DMS 273 (cell line): ENCODE results near the gene MUC2.
"Not testable (repeated sequence)": the region's sequence is repeated elsewhere in the genome, so short reads cannot be mapped to it uniquely, and the experiment has no call there.

Source experiments
- DNase-seq: peaks from one replicate; lab custom pipeline; 2025; ENCODE audit not compliant: unreplicated experiment; lab: John Stamatoyannopoulos, UW

The MUC2 gene

DNA sequence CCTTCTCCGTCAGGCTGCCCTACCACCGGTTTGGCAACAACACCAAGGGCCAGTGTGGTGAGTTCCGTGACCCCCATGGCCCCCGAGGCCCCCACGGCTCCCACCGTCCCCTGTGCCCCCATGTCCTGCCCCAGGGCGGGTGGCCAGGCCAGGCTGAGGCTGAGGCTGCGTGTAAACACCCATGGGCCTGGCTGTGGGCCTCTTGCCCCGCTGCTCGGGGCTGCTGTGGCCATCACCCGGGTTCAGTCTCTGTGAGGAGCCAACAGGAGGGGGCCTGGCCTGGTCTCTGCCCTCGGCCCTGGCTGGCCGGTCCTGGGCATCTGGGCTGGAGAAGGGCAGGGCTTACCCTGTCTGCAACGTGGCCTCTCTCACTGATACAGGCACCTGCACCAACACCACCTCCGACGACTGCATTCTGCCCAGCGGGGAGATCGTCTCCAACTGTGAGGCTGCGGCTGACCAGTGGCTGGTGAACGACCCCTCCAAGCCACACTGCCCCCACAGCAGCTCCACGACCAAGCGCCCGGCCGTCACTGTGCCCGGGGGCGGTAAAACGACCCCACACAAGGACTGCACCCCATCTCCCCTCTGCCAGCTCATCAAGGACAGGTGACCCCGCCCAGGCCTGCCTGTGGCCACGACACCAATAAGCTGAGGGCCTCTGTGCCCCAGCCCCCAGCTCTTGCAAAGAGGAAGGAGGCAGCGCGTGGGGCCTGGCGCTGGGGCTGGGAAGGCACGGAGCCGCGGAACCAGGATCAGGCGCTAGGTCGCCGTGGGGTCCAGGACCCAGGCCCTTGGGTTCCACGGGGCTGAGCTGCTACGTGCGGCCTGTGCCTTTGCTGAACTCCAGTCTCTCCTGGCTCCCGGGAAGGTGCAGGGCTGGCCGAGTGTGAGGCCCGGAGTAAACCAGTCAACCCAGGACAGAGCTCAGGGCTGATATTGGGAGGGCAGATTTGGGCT, 29.0 kb downstream of the MUC2 start:
- DNase-seq = no peak

DNA sequence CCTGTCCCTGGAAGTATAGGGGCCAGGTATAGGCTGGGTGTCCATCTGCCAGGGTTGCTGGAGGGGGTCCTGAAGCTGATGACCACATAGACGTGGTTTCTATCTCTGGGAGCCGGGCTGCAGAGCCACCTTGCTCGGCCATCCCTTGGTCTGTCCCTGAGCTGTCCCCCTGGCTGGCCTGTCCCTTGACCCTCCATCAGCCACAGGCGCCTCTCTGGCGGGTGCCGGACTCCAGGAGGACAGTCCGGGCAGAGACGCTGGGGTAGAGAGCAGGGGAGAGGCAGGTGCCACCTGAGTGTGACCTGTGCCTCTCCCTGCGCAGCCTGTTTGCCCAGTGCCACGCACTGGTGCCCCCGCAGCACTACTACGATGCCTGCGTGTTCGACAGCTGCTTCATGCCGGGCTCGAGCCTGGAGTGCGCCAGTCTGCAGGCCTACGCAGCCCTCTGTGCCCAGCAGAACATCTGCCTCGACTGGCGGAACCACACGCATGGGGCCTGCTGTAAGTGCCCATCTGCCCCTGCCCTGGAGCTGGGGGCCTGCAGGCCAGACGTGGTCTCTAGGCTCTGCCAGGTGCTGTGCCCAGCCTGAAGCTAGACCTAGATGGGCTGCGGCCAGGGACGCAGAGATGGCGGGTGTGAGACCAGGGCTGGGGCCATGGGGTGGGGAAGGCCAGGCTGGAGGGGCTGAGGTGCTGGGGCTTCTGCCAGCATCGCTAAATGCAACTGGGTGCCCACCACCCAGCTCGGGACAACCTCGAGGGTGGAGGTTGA, 29.9 kb downstream of the MUC2 start:
- DNase-seq = peak; percentile 31

DNA sequence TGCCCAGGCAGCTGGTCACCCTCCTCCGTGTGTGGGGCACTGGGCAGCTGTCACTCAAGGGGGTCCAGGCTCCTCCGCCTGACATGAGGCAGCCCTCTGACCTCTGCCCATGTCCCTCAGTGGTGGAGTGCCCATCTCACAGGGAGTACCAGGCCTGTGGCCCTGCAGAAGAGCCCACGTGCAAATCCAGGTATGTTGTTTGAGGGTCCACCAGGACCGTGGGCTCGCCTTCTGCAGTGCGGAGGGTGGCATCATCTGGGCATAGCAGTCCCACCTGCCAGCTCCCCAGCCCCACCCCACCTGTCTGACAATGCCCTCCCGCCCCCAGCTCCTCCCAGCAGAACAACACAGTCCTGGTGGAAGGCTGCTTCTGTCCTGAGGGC, 30.5 kb downstream of the MUC2 start:
- DNase-seq = no peak

DNA sequence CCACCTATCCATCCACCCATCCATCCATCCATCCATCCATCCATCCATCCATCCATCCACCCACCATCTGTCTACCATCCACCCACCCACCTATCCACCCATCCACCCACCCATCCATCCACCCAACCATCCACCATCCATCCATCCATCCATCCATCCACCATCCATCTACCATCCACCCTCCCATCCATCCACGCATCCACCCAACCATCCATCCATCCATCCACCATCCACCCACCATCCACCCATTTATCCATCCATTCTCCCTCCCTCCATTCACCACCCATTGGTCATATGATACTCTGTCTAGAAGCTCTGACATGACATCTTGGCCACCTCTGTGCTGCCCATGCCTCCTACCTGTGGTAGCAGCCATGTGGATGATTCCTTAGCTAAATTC, 31.7 kb downstream of the MUC2 start:
- DNase-seq = no peak

DNA sequence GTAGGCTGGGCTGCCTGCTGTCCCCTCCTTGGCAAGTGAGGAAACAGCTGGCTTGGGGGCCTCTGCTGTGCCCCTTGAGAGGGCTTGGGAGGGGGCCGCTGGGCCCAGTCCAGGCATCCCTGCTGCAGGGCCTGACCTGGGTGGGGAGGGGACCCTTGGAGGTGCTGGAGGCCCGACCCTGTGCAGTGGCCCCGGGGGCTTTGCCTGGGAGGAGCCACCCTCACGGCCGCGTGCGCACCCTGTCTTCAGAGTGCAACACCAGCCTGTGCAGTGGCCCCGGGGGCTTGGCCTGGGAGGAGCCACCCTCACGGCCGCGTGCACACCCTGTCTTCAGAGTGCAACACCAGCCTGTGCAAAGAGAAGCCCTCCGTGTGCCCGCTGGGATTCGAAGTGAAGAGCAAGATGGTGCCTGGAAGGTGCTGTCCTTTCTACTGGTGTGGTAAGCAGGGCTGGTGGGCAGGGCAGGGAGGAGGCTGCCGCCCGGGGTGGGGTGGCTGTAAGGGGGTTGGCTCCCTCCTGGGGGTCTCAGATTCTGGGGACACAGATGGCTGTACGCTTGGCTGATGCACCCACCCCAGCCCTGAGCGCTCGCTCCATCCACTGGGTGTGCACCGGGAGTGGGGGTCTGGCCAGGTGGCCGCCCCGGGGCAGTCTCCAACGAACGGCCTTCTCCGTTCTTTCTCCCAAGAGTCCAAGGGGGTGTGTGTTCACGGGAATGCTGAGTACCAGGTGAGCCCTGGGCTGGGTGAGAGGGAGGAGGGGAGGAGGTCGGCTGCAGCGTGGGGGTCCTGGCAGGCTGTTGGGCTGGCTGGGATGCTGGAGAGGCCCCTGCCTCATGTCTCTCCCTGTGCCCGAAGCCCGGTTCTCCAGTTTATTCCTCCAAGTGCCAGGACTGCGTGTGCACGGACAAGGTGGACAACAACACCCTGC, 32.9 kb downstream of the MUC2 start:
- no peak for DNase-seq

DNA sequence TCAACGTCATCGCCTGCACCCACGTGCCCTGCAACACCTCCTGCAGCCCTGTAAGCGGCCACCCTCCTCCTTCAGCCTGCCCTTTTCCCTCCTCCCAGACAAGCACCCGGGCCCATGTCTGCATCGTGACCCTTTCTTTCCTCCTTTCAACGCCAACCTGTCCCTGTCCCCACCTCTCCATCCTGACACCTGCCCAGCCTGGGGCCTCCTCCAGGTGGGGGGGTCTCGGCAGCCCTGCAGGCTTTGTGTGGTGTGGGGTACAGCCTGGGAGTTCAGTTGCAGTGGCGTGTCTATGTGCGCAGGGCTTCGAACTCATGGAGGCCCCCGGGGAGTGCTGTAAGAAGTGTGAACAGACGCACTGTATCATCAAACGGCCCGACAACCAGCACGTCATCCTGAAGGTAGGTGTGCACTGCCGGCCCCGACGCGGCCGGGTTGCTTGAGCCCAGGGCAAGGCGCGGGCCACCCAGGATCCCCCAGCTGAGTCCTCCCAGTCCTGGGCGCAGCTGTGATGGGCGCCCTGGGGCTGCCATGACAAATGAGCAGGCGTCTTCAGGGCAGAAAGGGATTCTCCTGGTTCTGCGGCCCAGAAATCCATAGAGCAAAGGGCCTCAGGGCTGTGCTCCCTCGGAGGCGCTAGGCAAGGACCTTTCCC, 33.7 kb downstream of the MUC2 start:
- DNase-seq = no peak

DNA sequence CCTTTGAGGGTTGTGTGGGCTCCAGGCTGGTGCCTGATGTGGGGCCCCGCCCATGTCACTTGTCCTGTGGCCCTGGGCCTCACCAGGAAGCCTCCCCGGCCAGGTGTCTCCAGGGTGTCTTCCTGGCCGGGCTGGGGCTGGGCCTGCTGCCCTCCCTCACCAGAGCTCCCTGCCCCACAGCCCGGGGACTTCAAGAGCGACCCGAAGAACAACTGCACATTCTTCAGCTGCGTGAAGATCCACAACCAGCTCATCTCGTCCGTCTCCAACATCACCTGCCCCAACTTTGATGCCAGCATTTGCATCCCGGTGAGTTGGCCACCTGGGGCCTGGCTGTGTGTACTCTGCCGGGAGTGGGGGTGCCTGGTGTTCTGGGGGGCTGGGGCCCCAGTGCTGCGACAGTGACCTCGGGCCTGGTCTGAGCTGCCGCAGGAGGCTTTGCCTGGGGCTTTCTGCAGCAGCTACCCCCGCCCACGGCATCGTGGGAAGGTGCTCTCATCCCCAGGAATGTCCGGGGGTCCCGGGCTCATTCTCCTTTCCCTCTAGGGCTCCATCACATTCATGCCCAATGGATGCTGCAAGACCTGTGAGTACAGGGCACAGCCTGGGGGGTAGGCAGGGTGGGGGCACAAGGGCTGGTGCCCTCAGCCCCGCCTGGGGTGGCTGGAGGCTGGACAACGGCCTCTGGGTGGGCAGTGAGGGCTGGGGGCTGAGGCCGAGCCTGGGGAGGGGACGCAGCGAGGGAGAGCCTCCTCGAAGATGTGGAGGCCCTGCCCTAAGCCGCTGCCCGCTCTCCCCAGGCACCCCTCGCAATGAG, 34.6 kb downstream of the MUC2 start:
- no peak for DNase-seq

DNA sequence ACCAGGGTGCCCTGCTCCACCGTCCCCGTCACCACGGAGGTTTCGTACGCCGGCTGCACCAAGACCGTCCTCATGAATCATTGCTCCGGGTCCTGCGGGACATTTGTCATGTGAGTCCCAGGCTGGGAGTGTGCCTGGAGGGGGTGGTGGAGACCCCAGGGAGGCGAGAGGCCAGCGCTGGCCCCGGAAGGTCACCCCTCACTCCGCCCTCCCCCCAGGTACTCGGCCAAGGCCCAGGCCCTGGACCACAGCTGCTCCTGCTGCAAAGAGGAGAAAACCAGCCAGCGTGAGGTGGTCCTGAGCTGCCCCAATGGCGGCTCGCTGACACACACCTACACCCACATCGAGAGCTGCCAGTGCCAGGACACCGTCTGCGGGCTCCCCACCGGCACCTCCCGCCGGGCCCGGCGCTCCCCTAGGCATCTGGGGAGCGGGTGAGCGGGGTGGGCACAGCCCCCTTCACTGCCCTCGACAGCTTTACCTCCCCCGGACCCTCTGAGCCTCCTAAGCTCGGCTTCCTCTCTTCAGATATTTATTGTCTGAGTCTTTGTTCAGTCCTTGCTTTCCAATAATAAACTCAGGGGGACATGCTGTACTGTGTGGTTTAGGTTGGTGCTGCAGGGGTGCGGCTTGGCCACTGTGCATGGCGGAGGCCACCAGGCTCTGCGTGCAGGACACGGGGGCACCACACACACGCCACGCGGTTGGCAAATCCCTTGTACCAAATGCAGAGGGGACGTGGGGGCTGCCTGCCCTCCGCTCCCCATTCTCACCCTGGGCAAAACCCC, 35.4 kb downstream of the MUC2 start:
- DNase-seq = no peak

DNA sequence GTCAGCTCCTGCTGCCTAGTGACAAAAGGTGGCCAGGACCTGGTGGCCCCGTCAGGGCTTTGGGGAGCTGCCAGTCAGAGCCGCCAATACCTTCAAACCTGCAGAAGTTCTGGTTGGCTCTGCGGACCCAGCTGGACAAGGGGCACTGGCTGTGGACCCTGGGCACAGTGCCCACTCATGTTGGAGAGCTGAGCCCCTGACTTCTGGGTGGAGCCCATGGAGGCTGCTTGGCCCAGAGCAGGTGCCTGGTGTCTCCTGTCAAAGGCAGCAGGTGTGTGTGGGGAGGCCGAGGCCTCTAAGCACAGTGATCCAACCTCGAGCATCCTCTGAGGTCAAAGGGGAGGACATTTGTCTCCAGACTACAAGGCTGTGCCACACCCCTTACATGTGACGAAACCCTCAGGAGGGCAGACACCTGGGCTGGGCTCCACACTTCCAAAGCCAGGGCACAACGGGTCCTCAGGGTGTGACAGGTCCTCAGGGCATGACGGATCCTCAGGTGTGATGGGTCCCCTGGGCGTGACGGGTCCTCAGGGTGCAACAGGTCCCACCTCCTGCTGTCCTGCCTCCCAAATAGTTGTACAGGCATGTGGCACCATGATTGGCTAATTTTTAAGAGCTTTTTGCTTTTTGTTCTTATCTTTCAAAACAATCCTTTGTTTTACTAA, 37.0 kb downstream of the MUC2 start:
- no peak for DNase-seq

DNA sequence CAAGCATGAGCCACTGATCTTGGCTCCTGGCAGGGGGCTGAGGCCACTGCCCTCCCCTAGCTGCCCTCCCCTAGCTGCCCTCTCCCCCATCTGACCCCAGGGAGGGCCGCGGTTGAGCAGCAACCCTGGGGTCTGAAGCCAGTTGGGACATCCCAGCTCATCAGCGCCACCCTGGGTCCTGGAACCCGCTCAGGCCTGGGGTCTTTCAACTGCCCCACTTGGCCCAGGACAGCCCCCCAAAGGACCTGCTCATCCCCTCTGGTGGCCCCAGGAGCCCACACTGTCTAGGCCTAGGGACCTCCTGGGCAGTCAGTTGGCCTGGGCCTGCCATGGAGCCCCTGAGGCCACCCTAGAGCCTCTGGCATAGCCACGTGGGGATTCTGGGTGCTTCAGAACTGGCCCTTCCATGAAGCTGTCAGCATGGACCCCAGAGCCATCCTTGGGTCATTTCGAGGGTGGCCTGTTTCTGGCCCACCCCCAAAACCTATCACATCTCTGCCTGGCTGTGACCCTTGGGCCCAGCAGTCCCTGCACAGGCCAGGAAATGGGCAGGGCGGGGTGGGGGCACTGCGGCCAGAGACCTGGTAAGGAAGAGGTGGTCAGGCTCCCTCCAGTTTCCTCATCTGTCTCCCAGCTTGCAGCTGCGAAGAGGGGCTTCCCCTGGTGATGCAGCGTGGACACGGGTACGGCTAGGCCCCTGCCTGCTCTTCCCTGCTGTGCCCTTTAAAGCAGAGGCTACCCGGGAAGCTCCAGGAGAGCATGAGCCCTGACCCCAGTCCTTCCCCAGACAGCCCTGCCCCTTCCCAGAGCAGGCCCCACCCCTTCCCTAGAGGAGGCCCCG, 37.9 kb downstream of the MUC2 start:
- DNase-seq = no peak

DNA sequence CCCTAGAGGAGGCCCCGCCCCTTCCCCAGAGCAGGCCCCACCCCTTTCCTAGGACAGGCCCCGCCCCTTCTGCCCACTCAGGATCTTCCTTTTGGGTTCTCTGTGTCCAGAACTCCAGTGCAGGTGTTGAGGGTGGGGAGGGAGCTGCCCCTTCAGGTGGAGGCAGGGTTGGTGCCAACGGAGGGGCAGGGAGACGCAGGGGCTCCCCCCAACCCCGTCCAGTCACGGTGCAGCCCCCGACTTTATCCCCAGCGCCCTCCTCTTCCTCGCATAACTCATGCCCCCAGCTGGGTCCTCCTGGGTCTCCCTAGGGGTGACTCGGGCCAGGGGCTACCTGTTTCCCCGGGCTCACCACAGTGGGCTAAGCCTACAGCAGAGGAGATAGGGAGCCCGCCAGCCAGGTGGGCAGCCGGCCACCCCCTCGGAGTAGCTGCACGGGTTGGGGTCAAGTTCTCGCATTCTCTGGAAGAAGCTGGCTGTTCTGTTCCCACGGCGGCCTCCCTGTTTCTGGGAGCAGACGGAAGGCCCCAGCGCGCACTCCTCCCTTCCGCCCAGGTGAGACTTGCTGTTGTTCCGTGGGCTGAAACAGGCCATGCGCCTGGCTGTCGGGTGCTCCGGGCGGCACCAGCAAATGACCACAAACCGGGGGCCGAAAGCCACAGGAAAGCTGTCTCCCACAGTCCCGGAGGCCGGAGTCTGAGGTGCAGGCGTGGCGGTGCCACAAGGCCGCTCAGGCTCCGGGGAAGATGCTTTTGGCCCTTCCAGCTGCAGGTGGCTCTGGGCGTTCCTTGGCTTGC, 38.9 kb downstream of the MUC2 start:
- DNase-seq = no peak

DNA sequence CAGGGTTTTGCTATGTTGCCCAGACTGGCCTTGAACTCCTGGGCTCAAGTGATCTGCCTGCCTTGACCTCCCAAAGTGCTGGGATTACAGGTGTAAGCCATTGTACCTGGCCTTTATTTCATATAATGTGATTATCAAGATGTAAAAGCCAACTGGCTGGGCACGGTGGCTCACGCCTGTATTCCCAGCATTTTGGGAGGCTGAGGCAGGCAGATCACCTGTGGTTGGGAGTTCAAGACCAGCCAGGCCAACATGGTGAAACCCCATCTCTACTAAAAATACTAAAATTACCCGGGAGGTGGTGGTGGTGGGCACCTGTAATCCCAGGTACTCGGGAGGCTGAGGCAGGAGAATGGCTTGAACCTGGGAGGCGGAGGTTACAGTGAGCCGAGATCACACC, 40.6 kb downstream of the MUC2 start:
- DNase-seq = not testable (repeated sequence)

DNA sequence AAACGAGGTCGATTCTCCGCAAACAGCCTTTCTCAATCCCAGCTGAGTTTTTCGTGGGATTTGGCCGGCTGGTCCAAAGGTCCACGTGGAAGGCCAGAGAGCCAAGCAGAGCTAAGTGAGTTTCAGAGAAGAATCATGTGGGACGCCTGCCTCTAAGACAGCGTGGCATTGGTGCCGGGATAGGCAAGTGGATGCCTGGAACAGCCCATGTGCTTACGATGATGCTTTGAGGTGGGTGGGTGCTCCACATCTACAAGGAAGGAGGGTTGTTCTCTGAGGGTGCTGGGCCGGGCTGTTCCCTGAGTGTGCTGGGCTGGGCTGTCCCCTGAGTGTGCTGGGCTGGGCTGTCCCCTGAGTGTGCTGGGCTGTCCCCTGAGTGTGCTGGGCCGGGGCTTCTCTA, 41.4 kb downstream of the MUC2 start:
- no peak for DNase-seq

DNA sequence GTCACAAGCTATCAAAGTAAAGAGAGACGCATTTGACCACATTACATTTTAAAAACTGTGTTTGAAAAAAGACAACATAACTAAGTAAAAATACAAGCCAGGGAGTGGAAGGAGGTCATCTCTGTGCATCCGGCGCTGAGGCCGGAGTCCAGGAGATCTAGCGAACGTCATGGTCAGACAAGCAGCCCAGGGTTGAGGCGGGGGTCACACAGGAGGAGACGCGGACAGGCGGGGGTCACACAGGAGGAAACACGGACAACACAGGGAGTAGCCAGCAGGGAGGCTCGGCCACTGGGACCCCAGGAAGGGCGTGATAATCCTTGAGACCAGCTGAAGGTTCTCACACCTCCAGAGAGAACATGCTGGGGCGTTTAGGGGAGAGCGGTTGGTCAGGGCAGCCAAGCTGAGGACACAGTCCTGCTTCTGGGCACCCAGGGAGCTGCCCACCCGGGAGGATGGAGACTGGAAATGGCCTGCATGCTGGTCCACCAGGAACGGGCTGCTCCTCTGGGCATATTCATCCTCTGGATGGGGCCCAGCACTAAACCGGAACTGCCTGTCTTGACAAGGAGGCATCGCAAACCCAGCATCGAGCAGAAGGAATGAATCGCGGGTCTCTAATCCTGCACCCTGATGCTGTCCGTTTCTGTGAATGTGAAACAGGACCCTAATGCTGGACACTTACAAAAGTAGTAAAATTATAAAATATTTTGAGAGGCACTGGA, 42.2 kb downstream of the MUC2 start:
- no peak for DNase-seq

DNA sequence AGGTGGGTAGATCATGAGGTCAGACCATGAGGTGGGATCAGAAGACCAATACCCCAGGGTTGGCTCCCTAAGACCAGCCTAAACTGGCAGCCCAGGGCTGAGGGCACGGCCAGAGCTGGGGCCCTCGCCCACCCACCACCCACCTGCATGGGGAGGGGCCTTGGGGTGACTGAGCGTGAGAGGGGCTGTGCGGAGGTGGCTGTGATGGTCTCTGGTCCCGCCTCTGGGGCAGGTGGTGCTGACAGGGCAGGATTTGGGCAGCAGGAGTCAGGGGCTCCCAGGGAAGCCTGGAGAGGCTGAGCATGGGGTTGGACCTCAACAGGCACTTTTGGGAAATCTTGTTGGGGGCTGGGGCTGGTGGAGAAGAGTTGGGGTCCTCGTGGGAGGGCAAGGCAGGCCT, 43.3 kb downstream of the MUC2 start:
- no peak for DNase-seq
